Thymus (tissue), 11 donors: Measurements from ENCODE around the gene ITPR1. TPM values are rescaled to one million over a fixed set of nuclear protein-coding genes. Genes with fewer than 3 reads are reported as not detected.
A peak's percentile ranks its signal among the peaks of the same experiment; 100 is the strongest.

ENCODE experiments used
- DNase-seq, 9 donors: peaks; one replicate each; pipeline ENCODE4 v3.0.0-alpha.2; 2013; ENCODE audit warnings: low spot score in 9 of 9, low read depth in 6 of 9, missing footprints in 1 of 9
- H3K27ac ChIP-seq, 2 donors: one replicate each; pipeline ENCODE4 v1.5.1; 2013; ENCODE audit warnings: control low read depth in 1 of 2, low read depth in 1 of 2, low read length in 1 of 2, mild to moderate bottlenecking in 1 of 2, moderate library complexity in 1 of 2
- H3K27me3 ChIP-seq, 2 donors: one replicate each; pipeline ENCODE4 v1.5.1; 2013; ENCODE audit warnings: low read length in 1 of 2; ENCODE audit not compliant: control insufficient read depth in 2 of 2, insufficient read depth in 1 of 2
- H3K36me3 ChIP-seq, 2 donors: one replicate each; pipeline ENCODE4 v1.5.1; 2013; ENCODE audit warnings: low read length in 1 of 2, mild to moderate bottlenecking in 1 of 2, moderate library complexity in 1 of 2; ENCODE audit not compliant: control insufficient read depth in 2 of 2, insufficient read depth in 2 of 2
- H3K4me1 ChIP-seq, 2 donors: one replicate each; pipeline ENCODE4 v1.5.1; 2013; ENCODE audit warnings: low read length in 2 of 2; ENCODE audit not compliant: control insufficient read depth in 2 of 2, insufficient read depth in 2 of 2
- H3K4me3 ChIP-seq, 2 donors: one replicate each; pipeline ENCODE4 v1.5.1; 2013; ENCODE audit warnings: low read length in 2 of 2, control low read depth in 1 of 2, mild to moderate bottlenecking in 1 of 2
- H3K9me3 ChIP-seq, 2 donors: one replicate each; pipeline ENCODE4 v1.5.1; 2013; ENCODE audit warnings: low read length in 1 of 2, mild to moderate bottlenecking in 1 of 2; ENCODE audit not compliant: control insufficient read depth in 2 of 2, insufficient read depth in 1 of 2
- WGBS: extraction: QIAGEN DNeasy Blood & Tissue Kit; methylation state at CpG from one replicate; pipeline ENCODE4 v1.1.7; 2013; 5-methylcytosine and 5-hydroxymethylcytosine counted together
- polyA plus RNA-seq: library from polyadenylated mRNA; stranded (reverse); fragments of 200-250 nt; gene quantifications from one replicate; pipeline ENCODE4 v1.2.3, GENCODE V29; 2013
- total RNA-seq: library from RNA; stranded (reverse); fragments of 120-200 nt; gene quantifications from one replicate; pipeline ENCODE4 v1.2.4, GENCODE V29; 2013
- donor health status: healthy.

Gene ITPR1
- total and polyA plus RNA-seq, 2 donors: 23.9 to 36.6 TPM

DNA sequence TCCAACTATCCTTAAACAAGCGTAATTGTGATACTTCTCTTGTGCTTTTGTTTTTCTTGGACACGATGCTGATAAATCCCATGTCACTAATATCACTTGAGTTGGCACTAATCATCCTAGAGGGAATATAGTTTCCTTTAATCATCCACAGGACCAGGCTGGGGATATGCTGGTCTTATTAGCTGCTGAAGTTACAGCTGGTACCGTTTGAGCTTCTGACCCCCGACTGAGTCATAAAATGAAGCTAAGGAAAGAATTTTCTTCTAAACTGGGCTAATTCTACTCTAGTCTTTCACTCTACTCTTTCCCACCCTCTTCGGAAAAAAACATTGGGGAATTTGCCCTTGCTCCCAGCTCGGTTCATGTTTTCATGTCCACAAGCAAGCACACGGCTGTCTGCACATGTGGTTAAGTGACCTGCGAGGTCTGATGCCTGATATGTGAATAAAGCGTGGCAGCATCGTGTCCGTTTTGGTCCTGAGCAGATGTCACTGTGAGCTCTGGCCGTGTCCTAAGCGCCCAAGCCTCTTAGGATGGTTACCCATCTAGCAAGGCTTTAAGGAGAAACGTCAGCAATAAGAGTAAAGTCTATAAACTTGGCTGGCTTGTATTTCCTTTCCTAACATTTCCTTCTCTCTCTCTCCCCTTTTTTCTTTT is 223.7 kb downstream of the ITPR1 start:
- Histone ChIP-seq H3K4me3 (no peak overlapping the region), H3K27me3 (no peaks in the 10 kb centered on the region), H3K27ac (no peak overlapping the region), H3K4me1 (peaks cover 0 to 7% of the 10 kb centered on the region in 2 donors), H3K36me3 (peaks cover 22 to 42% of the 10 kb centered on the region in 2 donors), H3K9me3 (peaks cover 0 to 3% of the 10 kb centered on the region in 2 donors)
- 95% methylated on average over 14 of the region's 14 CpGs for WGBS
- DNase-seq: no peak

DNA sequence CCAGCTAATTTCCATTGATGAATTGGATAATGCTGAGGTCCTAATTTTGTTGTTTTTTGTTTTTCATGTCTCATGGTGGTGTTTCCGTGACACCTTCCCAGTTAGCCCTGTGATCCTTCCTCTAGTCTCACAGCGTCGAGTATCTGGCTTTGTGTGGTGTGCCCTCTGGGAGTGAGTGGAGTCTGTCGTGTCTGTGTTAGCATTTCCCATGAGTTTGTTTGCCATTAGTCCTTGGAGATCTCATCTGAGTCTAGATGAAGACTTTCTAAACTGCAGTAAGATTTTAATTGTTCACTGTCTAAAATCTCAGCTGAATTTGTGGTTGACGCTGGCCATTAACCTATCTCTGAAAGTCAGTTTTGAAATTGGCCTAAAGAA is 224.2 kb downstream of the ITPR1 start:
- DNase-seq: no peak
- Histone ChIP-seq H3K9me3 (peaks cover 0 to 3% of the 10 kb centered on the region in 2 donors), H3K36me3 (peaks cover 19 to 37% of the 10 kb centered on the region in 2 donors), H3K27ac (no peak overlapping the region), H3K4me3 (no peak overlapping the region), H3K27me3 (no peaks in the 10 kb centered on the region), H3K4me1 (peaks cover 0 to 7% of the 10 kb centered on the region in 2 donors)
- 96% methylated on average over 5 of the region's 5 CpGs for WGBS

DNA sequence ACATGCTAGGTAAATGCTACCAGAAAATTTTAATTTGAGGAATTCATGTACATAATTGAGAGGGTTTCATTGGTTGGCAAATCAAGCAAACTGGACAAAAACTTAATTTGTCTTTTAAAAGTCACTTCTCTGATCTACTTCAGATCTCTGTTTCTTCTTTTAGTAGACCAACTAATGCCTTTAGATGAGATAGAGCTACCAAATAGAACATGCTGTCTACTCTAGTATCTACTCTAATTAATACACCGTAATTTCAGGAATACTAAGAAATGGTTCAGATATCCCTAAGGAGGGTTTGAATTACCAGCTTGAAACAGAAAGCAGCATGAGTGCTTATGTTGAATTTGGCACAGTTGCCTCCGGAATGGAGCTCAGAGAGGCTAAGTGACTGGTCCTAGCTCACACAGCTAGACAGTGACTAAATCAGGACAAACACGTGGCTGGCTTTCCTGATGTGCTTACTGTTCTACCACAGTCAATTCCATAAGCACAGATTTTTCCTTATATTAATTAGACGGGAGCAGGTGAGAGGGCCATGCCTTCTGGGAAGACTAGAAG is 225.1 kb downstream of the ITPR1 start:
- H3K36me3 ChIP-seq: peaks cover 18 to 28% of the 10 kb centered on the region in 2 donors
- no peak overlapping the region for H3K27ac ChIP-seq
- no peak for DNase-seq
- H3K27me3 ChIP-seq: no peaks in the 10 kb centered on the region
- WGBS: 95% methylated on average over 4 of the region's 4 CpGs
- H3K9me3 ChIP-seq: peaks cover 0 to 3% of the 10 kb centered on the region in 2 donors
- no peak overlapping the region for H3K4me3 ChIP-seq
- H3K4me1 ChIP-seq: peaks cover 0 to 7% of the 10 kb centered on the region in 2 donors

DNA sequence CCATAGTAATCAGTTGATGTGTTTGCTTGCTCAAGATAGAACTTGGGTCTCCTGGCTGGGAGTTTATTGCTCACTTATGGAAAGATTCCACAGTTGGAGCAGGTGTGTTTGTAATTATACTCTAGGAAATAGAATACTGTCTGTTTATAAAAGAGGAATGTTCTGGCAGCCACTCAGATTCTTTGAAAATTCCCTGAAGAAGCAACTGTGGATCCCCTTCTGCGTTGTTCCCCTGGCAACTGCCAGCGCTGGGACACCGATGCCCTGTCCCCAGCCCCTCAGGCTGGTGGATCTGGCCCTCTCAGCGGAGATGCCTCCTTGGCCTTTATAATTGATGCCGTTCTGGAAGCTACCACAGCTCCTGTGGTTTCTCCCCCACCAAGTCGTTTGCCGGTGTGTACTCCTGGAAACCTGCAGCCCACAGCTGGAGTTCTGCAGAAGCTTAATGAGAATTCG is 225.9 kb downstream of the ITPR1 start:
- no peak for DNase-seq
- H3K27ac ChIP-seq: no peak overlapping the region
- H3K27me3 ChIP-seq: no peaks in the 10 kb centered on the region
- H3K4me3 ChIP-seq: no peak overlapping the region
- peaks cover 0 to 7% of the 10 kb centered on the region in 2 donors for H3K4me1 ChIP-seq
- H3K9me3 ChIP-seq: peaks cover 0 to 1% of the 10 kb centered on the region in 2 donors
- peaks cover 16 to 22% of the 10 kb centered on the region in 2 donors for H3K36me3 ChIP-seq
- WGBS: 90% methylated on average over 8 of the region's 8 CpGs

DNA sequence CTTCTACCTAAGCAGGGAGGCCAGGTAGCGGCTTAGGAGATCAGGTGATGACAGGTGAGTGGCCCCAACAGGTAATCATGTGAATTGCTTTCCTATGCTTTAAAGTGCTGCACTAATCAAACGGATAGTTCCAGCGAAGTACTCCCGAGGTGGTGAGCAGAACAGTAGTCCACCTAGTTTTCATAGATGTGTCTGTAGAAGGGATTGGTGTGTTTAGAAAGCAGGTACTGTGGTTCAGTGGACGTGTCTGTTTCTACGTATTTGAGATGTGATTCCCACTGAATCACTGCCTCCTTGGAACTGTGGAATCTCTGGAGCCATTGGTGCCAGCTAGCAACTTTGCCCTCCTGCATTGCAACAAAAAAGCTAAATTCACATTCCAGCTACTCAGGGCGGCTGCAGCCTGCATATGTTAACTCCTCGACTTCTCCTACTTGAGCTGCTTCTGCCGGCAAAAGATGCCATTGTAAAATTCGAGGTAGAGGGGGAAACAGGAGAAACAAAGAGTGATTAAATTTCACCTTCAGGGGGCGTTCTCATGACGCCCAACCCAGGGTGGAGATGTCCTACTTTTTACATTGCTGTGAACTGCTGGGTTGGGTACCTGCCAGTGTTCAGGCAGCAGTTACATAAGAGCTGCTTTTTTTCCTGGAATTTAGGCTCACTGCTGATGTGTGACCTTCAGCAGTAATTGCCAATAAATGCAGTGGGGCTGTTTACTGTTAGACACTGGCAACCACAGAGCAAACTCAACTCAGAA is 227.3 kb downstream of the ITPR1 start:
- peaks cover 0 to 7% of the 10 kb centered on the region in 2 donors for H3K4me1 ChIP-seq
- H3K27me3 ChIP-seq: no peaks in the 10 kb centered on the region
- H3K4me3 ChIP-seq: no peak overlapping the region
- peak in 1 of 9 donors; percentile 41 for DNase-seq
- 81% methylated on average over 12 of the region's 12 CpGs for WGBS
- peaks cover 17 to 22% of the 10 kb centered on the region in 2 donors for H3K36me3 ChIP-seq
- H3K27ac ChIP-seq: peak overlapping the region; percentile 27 to 46
- H3K9me3 ChIP-seq: no peaks in the 10 kb centered on the region

DNA sequence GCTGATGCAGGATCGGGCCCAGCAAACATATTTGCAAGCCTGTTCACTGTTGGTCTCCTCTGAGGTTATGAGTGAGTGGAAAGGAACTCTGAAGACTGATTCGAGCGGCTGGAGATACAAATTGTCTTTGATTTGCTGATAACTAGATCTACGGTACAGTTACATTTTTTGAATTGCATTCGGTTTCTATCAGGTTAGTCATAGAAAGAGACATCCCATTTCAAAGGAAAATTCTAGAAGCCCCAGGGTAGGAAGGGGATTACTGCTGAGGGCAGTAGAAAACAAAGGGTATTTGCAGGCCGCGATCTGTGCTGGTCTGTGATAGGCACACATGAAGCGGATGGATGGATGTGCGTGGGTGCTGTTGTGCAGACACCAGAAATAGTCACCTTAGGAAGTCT is 228.4 kb downstream of the ITPR1 start:
- WGBS: 92% methylated on average over 9 of the region's 9 CpGs
- DNase-seq: no peak
- no peak overlapping the region for H3K27ac ChIP-seq

DNA sequence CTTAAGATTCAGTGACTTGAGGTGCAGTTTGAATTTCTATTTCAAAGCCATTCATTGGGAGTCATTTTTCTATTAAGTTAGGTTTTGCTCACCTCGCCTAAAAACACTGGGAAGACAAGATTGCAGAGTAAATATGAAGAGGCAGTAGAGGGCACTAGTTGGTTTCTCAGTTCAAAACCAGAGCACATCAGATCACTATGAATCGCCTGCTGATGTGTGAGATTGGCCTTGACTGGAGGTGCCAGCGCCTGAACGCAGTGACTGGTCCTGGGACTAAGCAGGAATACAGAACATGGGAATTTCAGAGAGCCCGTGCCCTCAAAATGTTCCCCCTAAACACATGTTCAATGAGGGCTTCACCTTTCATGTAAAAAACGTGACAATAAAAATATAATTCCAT is 229.0 kb downstream of the ITPR1 start:
- Histone ChIP-seq H3K4me1 (peaks cover 0 to 7% of the 10 kb centered on the region in 2 donors), H3K27ac (no peak overlapping the region), H3K36me3 (peaks cover 12 to 18% of the 10 kb centered on the region in 2 donors), H3K27me3 (no peaks in the 10 kb centered on the region), H3K9me3 (no peaks in the 10 kb centered on the region), H3K4me3 (no peak overlapping the region)
- 81% methylated on average over 6 of the region's 6 CpGs for WGBS
- DNase-seq: peak in 3 of 9 donors; percentile 21 to 46 (median 22)

More for the DNA sequence above, 228.4 kb downstream of the ITPR1 start:
- Histone ChIP-seq H3K36me3 (peaks cover 17 to 22% of the 10 kb centered on the region in 2 donors), H3K4me3 (no peak overlapping the region), H3K9me3 (no peaks in the 10 kb centered on the region), H3K4me1 (peaks cover 0 to 7% of the 10 kb centered on the region in 2 donors), H3K27me3 (no peaks in the 10 kb centered on the region)

DNA sequence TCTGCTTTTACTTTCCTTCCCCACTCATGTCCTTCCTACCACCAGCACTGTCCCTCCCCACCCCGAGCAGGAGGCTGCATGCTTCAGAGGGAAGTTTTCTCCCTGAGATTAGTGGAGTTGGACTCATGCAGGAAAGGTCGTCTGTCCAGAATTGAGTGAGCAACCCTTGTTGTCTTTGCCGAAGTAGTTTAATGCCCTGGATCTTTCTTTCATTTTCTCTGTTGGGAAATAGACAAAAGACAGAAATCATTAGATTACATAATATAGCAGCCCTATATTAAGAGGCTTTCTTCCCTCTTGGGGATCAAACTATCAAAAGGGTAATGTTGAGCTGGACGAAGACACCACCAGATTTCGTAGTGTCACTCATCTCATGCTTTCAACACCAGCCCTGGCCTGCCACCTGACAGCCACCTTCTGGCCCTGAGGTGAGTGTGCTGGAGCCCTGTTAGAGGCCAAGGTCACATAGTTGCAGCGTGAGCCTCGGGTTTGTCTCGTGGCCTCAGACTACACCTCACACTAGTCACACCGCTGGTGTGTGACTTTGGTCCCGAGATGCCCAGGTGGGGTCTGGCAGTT is 231.0 kb downstream of the ITPR1 start:
- no peak overlapping the region for H3K4me3 ChIP-seq
- H3K9me3 ChIP-seq: no peaks in the 10 kb centered on the region
- peaks cover 9 to 18% of the 10 kb centered on the region in 2 donors for H3K36me3 ChIP-seq
- no peak for DNase-seq
- no peak overlapping the region for H3K27ac ChIP-seq
- 95% methylated on average over 10 of the region's 10 CpGs for WGBS
- peaks cover 0 to 7% of the 10 kb centered on the region in 2 donors for H3K4me1 ChIP-seq
- H3K27me3 ChIP-seq: no peaks in the 10 kb centered on the region
